T-cell (primary cell): ENCODE results near the gene FAM53B. TPM values are rescaled to one million over a fixed set of nuclear protein-coding genes. Genes with fewer than 3 reads are reported as not detected.

Experiments
- ATAC-seq, 4 experiments: fragments of 200-7000 bp in 3 of 4; fragments of 150-1000 bp in 1 of 4; cut with Tn5 transposase; replicated peaks in 1 of 4; 1 replicate in 3 of 4; 2 replicates in 1 of 4; pipeline ENCODE4 v1.10.0; 2021; ENCODE audit warnings: moderate library complexity in 3 of 4, mild to moderate bottlenecking in 2 of 4, moderate number of reproducible peaks in 1 of 4
- CTCF ChIA-PET, 2 donors: fragments of 300-600 bp; sonication (Branson Sonifier 250); formaldehyde crosslinking; loops; one replicate each; lab custom pipeline; 2022; ENCODE audit warnings: antibody characterized with exemption in 2 of 2; lab: Charles Lee
- POLR2A ChIA-PET, 2 donors: fragments of 300-600 bp; sonication (Branson Sonifier 250); formaldehyde crosslinking; loops; one replicate each; lab custom pipeline; 2022; ENCODE audit warnings: antibody characterized with exemption in 2 of 2; lab: Charles Lee
- DNase-seq, 35 experiments: peaks; one replicate each; pipeline versions ENCODE4 v3.0.0 to v3.0.0-alpha.2; 2013 to 2023
- H3K27ac ChIP-seq: one replicate; pipeline ENCODE4 v1.5.1; 2013; ENCODE audit warnings: low read length
- H3K27me3 ChIP-seq, 2 experiments: replicated peaks in 1 of 2; 1 replicate in 1 of 2; 2 replicates in 1 of 2; pipeline versions ENCODE4 v1.6.1 to v1.7.0; 2013; ENCODE audit warnings: low read length in 1 of 2, mixed read lengths in 1 of 2; ENCODE audit not compliant: control insufficient read depth in 2 of 2, insufficient read depth in 2 of 2; ENCODE audit errors: extremely low read depth in 1 of 2
- H3K36me3 ChIP-seq, 2 donors: 1 replicate in 1 of 2; 2 replicates in 1 of 2; pipeline versions ENCODE4 v1.6.1 to v1.7.0; 2013; ENCODE audit warnings: low read length in 1 of 2; ENCODE audit not compliant: control insufficient read depth in 2 of 2, insufficient read depth in 1 of 2; ENCODE audit errors: extremely low read depth in 1 of 2
- H3K4me1 ChIP-seq, 2 experiments: 1 replicate in 1 of 2; 2 replicates in 1 of 2; pipeline versions ENCODE4 v1.6.1 to v1.7.0; 2013; ENCODE audit warnings: low read length in 2 of 2, mixed read lengths in 1 of 2; ENCODE audit not compliant: insufficient read depth in 2 of 2, control insufficient read depth in 1 of 2; ENCODE audit errors: extremely low read depth in 1 of 2
- H3K4me3 ChIP-seq, 2 donors: 1 replicate in 1 of 2; 2 replicates in 1 of 2; pipeline versions ENCODE4 v1.5.1 to v1.7.0; 2013; ENCODE audit warnings: mild to moderate bottlenecking in 2 of 2, low read length in 1 of 2, moderate library complexity in 1 of 2; ENCODE audit not compliant: control insufficient read depth in 1 of 2; ENCODE audit errors: extremely low read depth in 1 of 2
- H3K9me3 ChIP-seq: 2 replicates; pipeline ENCODE4 v1.7.0; 2013
- H3K27ac Mint-ChIP-seq, 2 donors: one replicate each; pipeline ENCODE4 v1.8.0; 2020 to 2021; ENCODE audit warnings: mild to moderate bottlenecking in 2 of 2, mixed read lengths in 2 of 2
- H3K27me3 Mint-ChIP-seq, 2 donors: one replicate each; pipeline ENCODE4 v1.8.0; 2021 to 2022; ENCODE audit warnings: mixed read lengths in 2 of 2
- H3K36me3 Mint-ChIP-seq: one replicate; pipeline ENCODE4 v1.8.0; 2021; ENCODE audit warnings: mixed read lengths
- H3K4me1 Mint-ChIP-seq, 3 donors: one replicate each; pipeline ENCODE4 v1.8.0; 2020 to 2022; ENCODE audit warnings: mixed read lengths in 3 of 3, mild to moderate bottlenecking in 1 of 3
- H3K4me3 Mint-ChIP-seq, 3 donors: one replicate each; pipeline ENCODE4 v1.8.0; 2020 to 2022; ENCODE audit warnings: mild to moderate bottlenecking in 3 of 3, mixed read lengths in 3 of 3, moderate library complexity in 3 of 3
- H3K9me3 Mint-ChIP-seq, 3 donors: one replicate each; pipeline ENCODE4 v1.8.0; 2020 to 2022; ENCODE audit warnings: mixed read lengths in 3 of 3
- WGBS: methylation state at CpG from one replicate; pipeline ENCODE4 v1.1.5; 2013; ENCODE audit warnings: missing lambda C conversion rate; ENCODE audit not compliant: insufficient coverage; 5-methylcytosine and 5-hydroxymethylcytosine counted together
- total RNA-seq, 35 experiments: library from RNA in 6 of 35; stranded (reverse) in 6 of 35; fragments of 120-200 nt in 1 of 35; gene quantifications; one replicate each; pipeline versions ENCODE4 v1.2.1 to v1.2.4 and lab custom pipeline; 2013 to 2026

The FAM53B gene
- total RNA-seq, 5 donors from 2014 or later (not counting 1 experiment from before 2014, with no cell fraction given), result 39.3 to 86.5 (median 52.3) TPM

DNA sequence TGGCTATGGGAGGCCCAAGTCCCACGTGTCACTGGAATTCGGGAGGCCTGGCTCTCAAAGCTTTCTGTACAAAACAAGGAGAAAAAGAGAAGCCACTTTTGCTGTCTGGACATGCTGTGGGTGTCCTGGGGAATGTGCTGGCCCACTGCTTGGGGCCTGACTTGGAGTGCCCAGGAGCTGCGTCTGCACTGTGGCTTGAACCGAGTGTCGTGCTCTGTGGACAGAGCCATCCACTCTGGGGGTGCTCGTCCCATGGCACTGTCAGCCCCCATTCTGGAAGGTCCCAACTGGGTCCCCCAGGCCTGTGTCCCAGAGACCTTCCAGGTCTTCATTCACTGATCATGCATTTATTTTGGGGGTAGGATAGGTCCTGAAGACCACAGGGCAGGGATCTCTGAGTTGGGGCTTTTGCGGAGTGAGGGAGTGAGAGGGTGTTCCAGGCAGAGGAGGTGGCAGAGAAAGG, 144.6 kb downstream of the FAM53B start:
- H3K4me1 ChIP-seq, result no peaks in the 10 kb centered on the region
- 89% methylated on average over 7 of the region's 7 CpGs for WGBS

DNA sequence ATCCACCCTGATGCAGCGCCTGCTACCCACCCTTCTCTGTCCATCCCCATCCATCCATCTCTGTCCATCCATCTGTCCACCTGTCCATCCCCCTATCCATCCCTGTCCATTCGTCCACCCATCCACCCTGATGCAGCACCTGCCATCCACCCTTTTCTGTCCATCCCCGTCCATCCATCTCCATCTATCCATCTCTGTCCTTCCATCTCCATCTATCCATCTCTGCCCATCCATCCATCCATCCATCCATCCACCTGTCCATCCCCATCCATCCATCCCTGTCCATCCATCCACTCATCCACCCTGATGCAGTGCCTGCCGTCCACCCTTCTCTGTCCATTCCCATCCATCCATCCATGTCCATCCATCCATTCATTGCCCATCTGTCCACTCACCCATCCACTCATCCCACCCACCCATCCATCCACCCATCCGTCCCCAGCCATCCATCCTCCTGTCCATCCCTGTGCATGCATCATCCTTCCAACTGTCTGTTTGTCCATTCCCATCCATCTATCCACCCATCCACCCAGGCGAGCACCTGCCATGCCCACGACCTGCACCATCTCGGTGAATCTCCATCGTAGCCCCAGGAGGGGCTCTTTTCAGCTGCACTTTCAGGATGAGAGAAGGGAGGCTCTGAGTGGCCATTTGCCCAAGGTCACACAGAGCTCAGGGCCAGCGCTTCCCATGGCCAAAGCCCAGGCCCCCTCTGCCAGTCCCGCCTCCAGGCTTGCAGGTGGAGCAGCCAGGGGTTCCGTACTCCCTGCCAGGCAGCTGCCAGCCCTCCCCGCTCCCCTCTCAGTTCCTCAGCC, 145.2 kb downstream of the FAM53B start:
- 93% methylated on average over 8 of the region's 13 CpGs for WGBS
- CTCF ChIA-PET, result no interaction called here

More for the DNA sequence above, 144.6 kb downstream of the FAM53B start:
- POLR2A ChIA-PET, result no interaction called here
- Histone ChIP-seq H3K27ac (no peak overlapping the region), H3K9me3 (no peaks in the 10 kb centered on the region), H3K4me3 (no peak overlapping the region), H3K36me3 (peaks cover 0 to 4% of the 10 kb centered on the region in 2 donors), H3K27me3 (peaks cover 0 to 2% of the 10 kb centered on the region in 2 experiments)
- CTCF ChIA-PET, result interaction anchor here in 1 of 2 donors (0.6 kb wide), 1 partner anchor 472 kb away, joined by 3 read pairs; no protein-coding TSS in a partner anchor
- Mint-ChIP-seq H3K4me3 (no peak overlapping the region), H3K4me1 (peaks cover 0 to 24% (median 13%) of the 10 kb centered on the region in 3 donors), H3K9me3 (no peaks in the 10 kb centered on the region), H3K36me3 (no peaks in the 10 kb centered on the region), H3K27me3 (no peaks in the 10 kb centered on the region), H3K27ac (no peak overlapping the region)
- DNase-seq, result no peak
- ATAC-seq, result no peak

DNA sequence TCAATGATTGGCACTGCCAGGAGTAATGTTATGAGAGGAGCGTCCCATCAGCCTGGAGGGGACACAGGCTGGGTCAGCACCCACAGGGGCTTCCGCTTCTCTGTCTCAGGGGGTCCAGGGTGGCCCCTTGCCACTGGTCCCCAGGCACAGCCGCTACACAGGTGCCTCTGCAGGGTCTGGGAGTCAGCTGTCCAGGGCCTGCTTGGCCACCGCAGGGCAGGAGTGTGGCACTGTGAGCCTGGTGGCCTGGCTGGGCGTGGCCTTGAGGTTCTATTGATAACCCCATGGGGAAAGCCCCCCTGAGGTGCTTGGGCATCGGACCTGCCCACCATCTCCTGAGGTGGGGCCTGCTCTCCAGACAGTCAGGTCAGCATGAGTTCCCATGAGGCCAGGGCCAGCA, 146.0 kb downstream of the FAM53B start:
- Histone ChIP-seq H3K9me3 (no peaks in the 10 kb centered on the region), H3K4me1 (no peaks in the 10 kb centered on the region), H3K27me3 (peaks cover 0 to 2% of the 10 kb centered on the region in 2 experiments), H3K36me3 (peaks cover 0 to 4% of the 10 kb centered on the region in 2 donors), H3K4me3 (no peak overlapping the region), H3K27ac (no peak overlapping the region)
- ChIA-PET CTCF (no interaction called here), POLR2A (no interaction called here)
- DNase-seq (no peak), ATAC-seq (no peak)
- Mint-ChIP-seq H3K36me3 (no peaks in the 10 kb centered on the region), H3K4me3 (no peak overlapping the region), H3K27me3 (no peaks in the 10 kb centered on the region), H3K4me1 (peaks cover 0 to 22% (median 13%) of the 10 kb centered on the region in 3 donors), H3K9me3 (no peaks in the 10 kb centered on the region), H3K27ac (no peak overlapping the region)
- 95% methylated on average over 5 of the region's 6 CpGs for WGBS

More for the DNA sequence above, 145.2 kb downstream of the FAM53B start:
- Histone ChIP-seq H3K4me3 (no peak overlapping the region), H3K36me3 (peaks cover 0 to 4% of the 10 kb centered on the region in 2 donors), H3K4me1 (no peaks in the 10 kb centered on the region), H3K27me3 (peaks cover 0 to 2% of the 10 kb centered on the region in 2 experiments), H3K9me3 (no peaks in the 10 kb centered on the region), H3K27ac (no peak overlapping the region)
- Mint-ChIP-seq H3K36me3 (no peaks in the 10 kb centered on the region), H3K9me3 (no peaks in the 10 kb centered on the region), H3K4me3 (no peak overlapping the region), H3K27ac (no peak overlapping the region), H3K27me3 (no peaks in the 10 kb centered on the region), H3K4me1 (peaks cover 0 to 22% (median 13%) of the 10 kb centered on the region in 3 donors)
- DNase-seq (no peak), ATAC-seq (no peak)
- POLR2A ChIA-PET, result no interaction called here

DNA sequence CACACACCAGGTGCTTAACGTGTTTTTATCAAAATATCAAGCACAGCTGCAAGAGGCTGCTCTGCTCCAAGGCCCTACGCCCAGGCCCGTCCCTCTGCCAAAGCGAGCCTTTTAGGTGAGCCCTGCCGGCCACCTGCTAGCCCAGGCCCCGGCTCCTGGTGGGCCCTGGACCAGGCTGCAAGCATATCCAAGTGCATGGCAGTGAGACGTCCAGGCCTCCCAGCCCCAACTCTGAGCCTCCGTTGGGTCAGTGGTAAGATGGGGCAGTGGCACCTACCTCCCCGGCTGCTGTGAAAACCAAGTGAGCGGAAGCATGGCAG, 146.4 kb downstream of the FAM53B start:
- CTCF ChIA-PET, result no interaction called here
- Mint-ChIP-seq H3K27me3 (no peaks in the 10 kb centered on the region), H3K4me3 (no peak overlapping the region), H3K36me3 (no peaks in the 10 kb centered on the region), H3K4me1 (peaks cover 0 to 22% (median 13%) of the 10 kb centered on the region in 3 donors), H3K9me3 (no peaks in the 10 kb centered on the region), H3K27ac (no peak overlapping the region)
- 86% methylated on average over 9 of the region's 10 CpGs for WGBS
- POLR2A ChIA-PET, result no interaction called here
- DNase-seq, result no peak
- ATAC-seq, result no peak
- no peak overlapping the region for H3K27ac ChIP-seq
- H3K36me3 ChIP-seq, result peaks cover 0 to 4% of the 10 kb centered on the region in 2 donors
- peaks cover 0 to 2% of the 10 kb centered on the region in 2 experiments for H3K27me3 ChIP-seq
- H3K4me3 ChIP-seq, result no peak overlapping the region
- no peaks in the 10 kb centered on the region for H3K9me3 ChIP-seq
- H3K4me1 ChIP-seq, result no peaks in the 10 kb centered on the region

DNA sequence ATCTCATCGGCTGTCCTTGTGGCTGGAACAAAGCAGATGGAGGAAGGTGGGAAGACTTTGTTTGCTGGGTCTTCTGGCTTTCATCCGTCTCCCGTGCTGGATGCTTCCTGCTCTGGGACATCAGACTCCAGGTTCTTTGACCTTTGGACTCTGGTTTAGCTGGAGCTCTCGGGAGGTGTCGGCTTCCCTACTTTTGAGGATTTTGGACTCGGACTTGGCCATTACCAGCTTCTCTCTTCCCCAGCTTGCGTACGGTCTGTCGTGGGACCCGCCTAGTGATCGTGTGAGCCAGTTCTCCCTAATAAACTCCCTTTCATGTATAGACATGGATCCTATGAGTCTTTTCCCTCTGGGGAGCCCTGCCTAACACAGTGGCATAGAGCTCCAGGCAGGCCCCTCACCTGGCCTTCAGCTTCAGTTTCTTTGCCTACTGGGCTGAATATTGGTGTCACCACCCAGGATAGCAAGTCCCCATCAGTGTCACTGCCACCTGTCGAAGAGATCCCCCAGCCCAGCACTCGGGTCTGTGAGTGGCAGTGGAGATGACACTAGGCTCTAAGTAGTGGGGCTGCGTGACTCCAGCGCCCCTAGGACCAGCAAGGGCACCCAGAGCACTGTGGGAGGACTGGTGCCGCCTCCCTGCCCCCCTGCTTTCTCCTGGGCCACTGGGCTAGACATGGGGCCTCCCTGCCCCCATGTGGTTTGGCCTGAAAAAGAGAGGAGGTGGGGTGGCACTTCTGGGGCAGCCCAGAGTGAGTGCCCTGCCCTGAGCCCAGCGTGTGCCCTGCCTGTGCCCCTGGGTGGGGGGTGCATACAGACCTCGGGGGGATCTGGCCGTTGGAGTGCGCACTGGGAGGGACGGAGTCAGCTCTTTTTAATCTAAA, 147.0 kb downstream of the FAM53B start:
- no peak overlapping the region for H3K27ac Mint-ChIP-seq
- 84% methylated on average over 15 of the region's 21 CpGs for WGBS

More for the DNA sequence above, 147.0 kb downstream of the FAM53B start:
- Mint-ChIP-seq H3K36me3 (no peaks in the 10 kb centered on the region), H3K4me1 (peaks cover 0 to 22% (median 13%) of the 10 kb centered on the region in 3 donors), H3K9me3 (no peaks in the 10 kb centered on the region), H3K4me3 (no peak overlapping the region), H3K27me3 (no peaks in the 10 kb centered on the region)
- no peak for DNase-seq
- H3K36me3 ChIP-seq, result peaks cover 0 to 8% of the 10 kb centered on the region in 2 donors
- peaks cover 0 to 2% of the 10 kb centered on the region in 2 experiments for H3K27me3 ChIP-seq
- no peak for ATAC-seq
- no peak overlapping the region for H3K4me3 ChIP-seq
- ChIA-PET CTCF (no interaction called here), POLR2A (interaction anchor here in 1 of 2 donors (0.6 kb wide), 1 partner anchor 152 kb away, joined by 3 read pairs; no protein-coding TSS in a partner anchor)
- H3K27ac ChIP-seq, result no peak overlapping the region
- no peaks in the 10 kb centered on the region for H3K4me1 ChIP-seq
- H3K9me3 ChIP-seq, result no peaks in the 10 kb centered on the region
